Cortex of kidney (tissue), 1 donor: ENCODE measurements around the gene RELL2.

Experiments
- DNase-seq: peaks from one replicate; lab custom pipeline; 2025; lab: John Stamatoyannopoulos, UW

RELL2 gene

GRCh38 chr5:141680178-141680577, 43.4 kb downstream of the RELL2 start:
- DNase-seq = no peak

GRCh38 chr5:141680751-141681201, 44.0 kb downstream of the RELL2 start:
- no peak for DNase-seq

GRCh38 chr5:141681295-141681694, 44.5 kb downstream of the RELL2 start:
- no peak for DNase-seq

GRCh38 chr5:141681695-141682641, 45.2 kb downstream of the RELL2 start, which contains the start of gene ARAP3:
TSS of gene ARAP3 (minus strand) at chr5:141682230. CDS start at chr5:141680486, 1,744 bp downstream.
- DNase-seq = no peak

GRCh38 chr5:141683596-141684141, 46.9 kb downstream of the RELL2 start:
- no peak for DNase-seq

- no peak for DNase-seq
Measured at GRCh38 chr5:141685591-141685990, 48.8 kb downstream of the RELL2 start.

- no peak for DNase-seq
Measured at GRCh38 chr5:141686648-141687416, 50.0 kb downstream of the RELL2 start.
